GM12872 (cell line): Measurements from ENCODE around the gene NUDT16L1.

Experiments
- CTCF ChIP-seq: IDR thresholded peaks from 3 replicates; pipeline ENCODE4 v1.5.1; 2011; ENCODE audit warnings: low read depth, mild to moderate bottlenecking, low read length, moderate library complexity; ENCODE audit not compliant: insufficient read depth

Gene NUDT16L1

GRCh38 chr16:4659363-4660353, 33.7 kb upstream of the NUDT16L1 start:
- no peak for TF ChIP-seq CTCF

GRCh38 chr16:4660454-4661007, 32.8 kb upstream of the NUDT16L1 start:
- TF ChIP-seq CTCF = no peak

GRCh38 chr16:4661661-4662060, 31.7 kb upstream of the NUDT16L1 start:
- TF ChIP-seq CTCF = no peak

- TF ChIP-seq CTCF = no peak
Measured at GRCh38 chr16:4663465-4663776, 29.9 kb upstream of the NUDT16L1 start.

- TF ChIP-seq CTCF = no peak
Measured at GRCh38 chr16:4663777-4664465, 29.4 kb upstream of the NUDT16L1 start.

- TF ChIP-seq CTCF = no peak
Measured at GRCh38 chr16:4664538-4665418, 28.6 kb upstream of the NUDT16L1 start.
